ENCODE data around the gene CACNA1C.

CACNA1C gene

GRCh38 chr12:2616763-2617162 lies 564.0 kb downstream of the CACNA1C start:
- DNase-seq = no peak

DNA sequence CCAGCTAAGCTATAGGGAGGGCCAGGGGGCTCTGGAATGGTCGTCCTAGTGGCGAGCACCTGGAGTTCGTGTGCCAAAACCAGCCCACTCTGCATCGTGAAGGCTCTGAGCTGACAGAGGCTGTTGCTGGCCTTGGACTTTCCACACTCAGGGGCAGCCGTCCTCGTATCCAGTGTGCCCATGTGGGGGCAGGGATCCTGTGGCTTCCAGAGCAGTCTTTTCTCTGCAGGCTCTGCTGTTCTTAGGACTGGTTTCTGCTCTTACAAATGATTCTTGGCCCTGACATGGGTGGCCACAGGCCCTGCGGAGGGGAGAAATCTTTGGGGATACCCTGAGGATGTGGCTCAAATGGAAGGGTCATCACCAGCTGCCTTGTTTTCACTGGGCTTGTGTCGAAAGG lies 564.6 kb downstream of the CACNA1C start:
- DNase-seq = no peak

GRCh38 chr12:2618291-2618995 lies 565.7 kb downstream of the CACNA1C start:
- no peak for DNase-seq

DNA sequence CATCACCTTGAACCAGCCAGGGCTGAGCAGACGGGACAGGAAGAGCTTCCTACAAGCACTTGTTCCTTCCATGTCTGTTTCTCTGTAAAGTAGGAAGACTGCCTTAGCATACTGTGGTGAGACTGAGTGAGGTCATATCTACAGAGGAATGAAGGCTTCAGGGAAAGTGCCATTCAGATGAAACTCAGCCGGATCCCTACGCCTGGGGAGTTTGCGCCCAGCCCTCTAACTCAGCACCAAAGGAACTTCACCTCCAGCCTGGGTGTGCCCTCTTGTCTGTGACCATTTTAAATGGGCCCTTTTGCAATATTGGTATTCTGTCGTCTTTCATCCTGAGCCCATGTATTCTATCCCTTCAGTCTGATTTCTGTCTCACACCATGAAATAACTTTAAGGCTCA lies 566.3 kb downstream of the CACNA1C start:
- DNase-seq = no peak

- DNase-seq = no peak
Measured at GRCh38 chr12:2622460-2622859, 569.7 kb downstream of the CACNA1C start.

DNA sequence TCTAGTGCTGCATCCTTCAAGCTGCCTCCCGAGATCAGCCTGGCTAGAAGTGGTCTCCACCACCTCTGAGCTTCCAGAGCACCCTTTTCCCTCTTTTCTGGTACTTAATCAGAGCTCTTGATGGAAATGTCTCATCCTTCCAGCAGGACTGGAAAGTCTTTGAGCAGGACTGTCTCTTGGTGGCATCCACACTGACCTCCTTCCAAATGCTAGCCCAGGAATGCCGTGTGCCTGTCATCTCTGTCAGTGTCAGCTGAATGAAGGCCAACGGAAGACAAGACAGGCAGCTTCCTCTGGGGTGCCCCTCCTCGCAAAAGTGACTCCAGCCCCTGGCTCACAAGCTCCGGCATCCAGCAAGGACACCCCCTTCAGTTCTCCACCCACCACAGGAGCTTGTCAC lies 570.7 kb downstream of the CACNA1C start:
- no peak for DNase-seq

DNA sequence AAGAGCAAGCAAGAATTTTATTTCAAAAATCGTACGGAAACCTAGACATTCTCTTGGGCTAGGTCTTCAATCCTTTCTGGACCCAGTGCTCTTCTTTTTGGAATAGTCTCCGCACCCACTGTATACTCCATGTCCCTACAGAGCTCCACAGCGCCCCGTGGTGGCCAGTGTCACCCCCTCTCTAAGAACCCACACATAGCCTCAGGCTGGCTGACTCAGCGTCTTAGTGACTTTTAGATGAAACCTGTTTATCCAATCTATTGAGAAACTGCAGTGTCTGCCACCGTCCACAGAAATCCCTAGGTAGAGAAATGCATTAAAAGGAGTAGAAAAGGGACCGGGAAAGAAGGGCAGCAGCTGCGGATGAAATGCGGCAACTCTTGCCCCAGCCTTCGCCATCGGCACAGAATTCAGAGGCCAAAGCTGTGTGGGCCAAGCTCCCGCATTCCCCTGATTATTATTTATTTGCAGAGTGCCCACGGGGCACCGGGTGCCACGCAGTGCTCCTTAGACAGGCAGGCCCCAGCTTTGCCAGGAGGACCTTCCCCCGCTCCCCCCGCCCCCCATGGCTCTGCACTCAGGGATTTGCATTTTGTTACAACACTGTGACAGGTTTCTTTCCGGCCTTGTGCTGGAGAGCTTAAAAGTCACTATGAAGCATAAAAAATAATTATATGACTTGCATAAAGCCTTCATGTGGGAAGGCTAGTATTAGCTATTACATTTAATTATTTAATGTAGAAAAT lies 571.9 kb downstream of the CACNA1C start:
- no peak for DNase-seq

GRCh38 chr12:2625289-2625612 lies 572.5 kb downstream of the CACNA1C start:
- DNase-seq = no peak

DNA sequence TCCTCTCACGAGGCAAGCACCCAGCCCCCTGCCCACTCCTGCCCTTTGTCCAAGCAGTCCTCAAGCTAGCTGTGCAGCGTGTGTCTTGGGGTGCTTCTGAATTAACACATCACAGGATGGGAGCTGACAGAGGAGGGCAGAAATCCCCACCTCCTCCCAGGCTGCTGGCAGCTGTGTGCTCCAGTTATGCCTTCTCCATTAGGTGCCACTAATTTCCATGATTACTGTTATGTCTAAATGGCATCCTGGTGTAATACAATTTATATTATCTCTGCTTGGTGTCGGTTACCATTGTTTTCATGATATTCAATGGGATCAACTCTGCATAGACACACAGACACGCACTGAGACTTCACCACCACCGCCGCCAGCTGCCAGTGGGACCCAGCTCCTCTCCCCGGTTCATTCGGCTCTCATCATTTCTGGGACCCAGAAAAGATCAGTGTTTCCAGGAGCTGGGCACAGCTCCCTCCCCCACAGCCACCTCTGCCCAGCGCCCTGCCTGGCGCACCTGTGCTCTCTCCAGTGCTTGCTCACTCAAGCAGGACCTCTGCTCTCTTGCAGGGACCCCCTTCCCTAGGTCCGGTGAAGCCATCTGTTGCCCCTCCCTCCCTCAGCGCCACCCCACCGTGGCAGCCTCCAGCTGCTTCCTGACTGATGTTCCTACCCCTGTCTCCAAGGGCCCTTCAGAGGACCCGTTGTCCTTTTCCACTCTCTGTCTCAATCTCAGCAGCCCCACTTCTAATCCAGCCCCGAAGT lies 574.5 kb downstream of the CACNA1C start:
- no peak for DNase-seq

DNA sequence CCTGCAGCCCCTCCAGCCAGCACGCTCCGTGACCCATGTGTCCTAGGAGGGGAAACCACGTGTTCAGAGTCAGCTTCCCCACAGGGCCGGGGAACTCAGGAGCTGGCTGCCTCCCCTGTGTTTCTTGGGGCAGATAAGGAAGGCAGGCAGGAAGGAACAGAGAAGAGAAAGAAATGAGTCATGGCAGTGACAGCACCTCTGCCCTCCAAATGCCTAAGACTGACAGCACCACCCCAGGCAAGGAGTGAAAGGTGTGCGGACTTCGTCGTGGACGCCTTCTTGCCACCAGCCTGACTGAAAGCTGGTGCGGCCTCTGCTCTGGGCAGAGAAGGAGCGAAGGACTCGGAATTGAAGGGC lies 575.0 kb downstream of the CACNA1C start:
- DNase-seq = no peak

- no peak for DNase-seq
Measured at GRCh38 chr12:2628401-2628800, 575.6 kb downstream of the CACNA1C start.

GRCh38 chr12:2629051-2629450 lies 576.3 kb downstream of the CACNA1C start:
- DNase-seq = no peak

GRCh38 chr12:2631653-2632350 lies 579.0 kb downstream of the CACNA1C start:
- no peak for DNase-seq

DNA sequence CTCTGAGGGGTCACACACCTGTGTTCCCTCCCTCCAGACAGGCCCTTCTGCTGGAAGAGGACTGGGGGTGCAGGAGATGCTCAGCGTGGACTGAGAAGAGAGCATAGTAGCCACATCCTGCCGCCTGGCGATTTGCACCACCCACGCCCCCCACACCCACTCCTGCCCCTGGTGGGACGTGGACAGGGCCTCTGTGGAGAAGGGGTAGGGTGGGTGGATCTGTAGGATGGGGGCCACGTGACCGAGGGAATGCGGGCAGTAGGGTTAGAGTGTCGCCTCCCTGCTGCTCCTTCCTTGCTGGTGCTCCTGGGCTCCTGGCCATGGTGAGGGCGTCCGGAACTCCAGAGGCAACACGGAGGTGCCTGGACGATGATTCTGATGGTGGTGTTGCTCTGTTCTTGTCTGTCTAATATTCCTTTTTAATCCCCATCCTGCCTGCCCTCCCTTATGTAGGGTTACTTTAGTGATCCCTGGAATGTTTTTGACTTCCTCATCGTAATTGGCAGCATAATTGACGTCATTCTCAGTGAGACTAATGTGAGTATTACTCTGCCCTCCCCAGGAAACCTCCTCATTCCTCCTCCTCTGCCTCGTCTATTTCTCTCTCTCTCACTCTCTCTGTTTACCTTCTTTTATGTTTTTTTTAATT lies 580.5 kb downstream of the CACNA1C start:
- no peak for DNase-seq

- no peak for DNase-seq
Measured at GRCh38 chr12:2633825-2634200, 581.0 kb downstream of the CACNA1C start.

- no peak for DNase-seq
Measured at GRCh38 chr12:2634471-2634870, 581.7 kb downstream of the CACNA1C start.

DNA sequence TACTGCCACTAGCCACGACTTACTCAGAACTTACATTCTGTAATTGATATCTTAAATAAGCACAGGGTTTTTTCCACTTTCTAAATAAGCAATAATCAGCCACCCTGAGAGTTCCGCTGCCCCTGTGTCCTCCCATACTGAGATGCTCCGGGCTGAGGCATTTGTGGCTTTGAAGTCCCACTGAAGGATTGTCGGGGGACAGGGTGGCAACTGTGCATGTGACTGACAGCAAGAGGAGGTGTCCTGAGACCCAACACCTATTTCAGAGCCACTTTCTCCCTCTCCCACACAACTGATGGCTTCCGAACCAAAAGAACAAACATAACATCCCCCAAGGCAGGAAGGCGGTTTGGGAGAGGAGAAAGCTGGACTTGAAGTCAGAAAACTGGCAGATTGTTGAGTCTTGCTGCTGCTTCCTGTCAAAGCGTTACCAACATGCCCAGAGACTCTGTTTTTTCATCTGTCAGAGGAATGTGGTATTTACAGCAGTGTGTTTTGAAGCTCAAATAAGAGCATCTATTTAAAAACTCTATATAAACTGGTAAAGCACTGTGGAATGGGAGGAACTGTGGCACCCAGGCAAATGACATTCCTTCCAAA lies 584.1 kb downstream of the CACNA1C start:
- no peak for DNase-seq

DNA sequence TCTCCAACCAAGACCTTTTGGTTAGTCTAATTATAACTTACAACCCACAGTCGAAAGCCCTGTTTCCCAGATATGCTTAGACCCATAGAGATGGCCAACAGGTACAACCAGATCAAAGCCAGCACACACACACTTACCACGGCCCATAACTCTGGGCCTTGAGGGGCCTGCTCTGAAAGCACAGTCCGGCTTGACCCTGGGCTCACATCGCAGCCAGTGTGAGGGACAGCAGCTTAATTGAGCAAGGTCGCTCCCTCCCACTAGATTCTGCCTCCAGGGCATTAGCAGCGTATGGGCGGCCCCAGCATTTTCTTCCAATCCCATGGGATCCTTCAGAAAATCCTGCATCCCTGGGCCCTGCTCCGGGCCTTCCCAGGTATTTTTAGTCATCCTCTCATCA lies 584.6 kb downstream of the CACNA1C start:
- no peak for DNase-seq

DNA sequence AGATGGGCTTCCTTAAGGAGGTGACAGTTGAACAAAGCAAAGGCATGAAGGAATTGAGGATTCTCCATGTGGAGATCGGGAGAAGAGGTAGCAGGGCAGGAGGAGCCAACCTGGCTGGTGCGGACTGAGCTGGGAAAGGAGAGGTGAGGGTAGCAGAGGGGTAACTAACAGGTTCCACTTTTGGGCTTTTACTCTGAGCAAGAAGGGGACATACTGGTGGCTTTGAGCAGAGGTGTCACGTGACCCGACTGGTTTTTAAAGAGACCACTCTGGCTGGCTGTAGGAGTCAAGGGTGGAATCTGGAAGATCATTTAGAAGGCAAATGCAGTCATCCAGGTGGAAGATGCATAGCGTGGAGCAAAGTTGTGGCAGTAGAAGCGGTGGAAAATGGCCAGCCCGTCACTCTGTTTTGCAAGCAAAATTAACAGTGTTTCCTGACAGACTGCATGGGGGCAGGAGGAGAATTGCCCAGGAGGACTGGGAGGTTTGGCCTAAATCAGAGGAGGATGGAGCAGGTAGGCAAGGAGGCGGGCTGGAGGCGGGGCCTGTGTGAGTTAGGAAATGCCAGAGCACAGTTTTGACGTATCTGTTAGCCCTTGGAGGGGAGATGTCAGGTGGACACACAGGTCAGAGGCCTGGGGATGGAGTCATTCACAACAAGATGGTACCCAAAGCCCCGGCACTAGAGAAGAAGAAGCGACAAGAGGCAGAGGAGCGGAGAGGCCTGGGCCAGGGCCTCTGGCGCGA lies 585.7 kb downstream of the CACNA1C start:
- no peak for DNase-seq

- no peak for DNase-seq
Measured at GRCh38 chr12:2639020-2639298, 586.2 kb downstream of the CACNA1C start.

GRCh38 chr12:2640281-2640680 lies 587.5 kb downstream of the CACNA1C start:
- DNase-seq = no peak

- DNase-seq = no peak
Measured at GRCh38 chr12:2640709-2641108, 587.9 kb downstream of the CACNA1C start.
